Endothelial cell (in vitro differentiated cells): ENCODE measurements around the gene LRP2. TPM values are rescaled to one million over a fixed set of nuclear protein-coding genes. Genes with fewer than 3 reads are reported as not detected.

ENCODE experiments used
- DNase-seq: peaks from one replicate; pipeline ENCODE4 v3.0.0; 2021; ENCODE audit warnings: low spot score
- H3K27ac Mint-ChIP-seq: one replicate; pipeline ENCODE4 v1.8.0; 2021; ENCODE audit warnings: mixed read lengths, inconsistent platforms; ENCODE audit not compliant: unreplicated experiment
- H3K27me3 Mint-ChIP-seq: one replicate; pipeline ENCODE4 v1.8.0; 2021; ENCODE audit warnings: mild to moderate bottlenecking, moderate library complexity, mixed read lengths, inconsistent platforms; ENCODE audit not compliant: unreplicated experiment
- H3K36me3 Mint-ChIP-seq: one replicate; pipeline ENCODE4 v1.8.0; 2021; ENCODE audit warnings: mild to moderate bottlenecking, low read depth, mixed read lengths, inconsistent platforms; ENCODE audit not compliant: unreplicated experiment
- H3K4me1 Mint-ChIP-seq: one replicate; pipeline ENCODE4 v1.8.0; 2021; ENCODE audit warnings: mild to moderate bottlenecking, mixed read lengths, inconsistent platforms; ENCODE audit not compliant: unreplicated experiment
- H3K4me3 Mint-ChIP-seq: one replicate; pipeline ENCODE4 v1.8.0; 2021; ENCODE audit warnings: mild to moderate bottlenecking, mixed read lengths, inconsistent platforms; ENCODE audit not compliant: unreplicated experiment
- H3K9me3 Mint-ChIP-seq: one replicate; pipeline ENCODE4 v1.8.0; 2021; ENCODE audit warnings: mixed read lengths, inconsistent platforms; ENCODE audit not compliant: unreplicated experiment
- CTCF ChIP-seq: fragments of 200-600 bp; sonication (generic); IDR thresholded peaks from one replicate; pipeline ENCODE4 v1.5.0; 2021; ENCODE audit warnings: antibody characterized with exemption; ENCODE audit not compliant: unreplicated experiment
- total RNA-seq: library from RNA; stranded (reverse); fragmentation: NEBNext Ultra II Directional; extraction: Animal tissue kit (Norgen Biotek cat#: 25700); gene quantifications from one replicate; pipeline ENCODE4 v1.2.1, GENCODE V29; 2021; ENCODE audit not compliant: unreplicated experiment

The LRP2 gene
- total RNA-seq, 1 donor from 2014 or later = 0.23 TPM

GRCh38 chr2:169173876-169174275 lies 188.5 kb downstream of the LRP2 start:
- Mint-ChIP-seq H3K9me3 (no peaks in the 10 kb centered on the region), H3K27me3 (no peaks in the 10 kb centered on the region)
- TF ChIP-seq CTCF = no peak

GRCh38 chr2:169172914-169173313 lies 189.4 kb downstream of the LRP2 start:
- Mint-ChIP-seq H3K4me3 (no peak overlapping the region), H3K27me3 (no peaks in the 10 kb centered on the region), H3K4me1 (no peaks in the 10 kb centered on the region), H3K9me3 (no peaks in the 10 kb centered on the region), H3K27ac (no peak overlapping the region), H3K36me3 (no peaks in the 10 kb centered on the region)
- DNase-seq = no peak
- no peak for TF ChIP-seq CTCF

More at GRCh38 chr2:169173876-169174275, 188.5 kb downstream of the LRP2 start:
- Mint-ChIP-seq H3K4me3 (no peak overlapping the region), H3K4me1 (no peaks in the 10 kb centered on the region), H3K27ac (no peak overlapping the region), H3K36me3 (no peaks in the 10 kb centered on the region)
- no peak for DNase-seq

GRCh38 chr2:169172151-169172735 lies 190.1 kb downstream of the LRP2 start:
- H3K9me3 Mint-ChIP-seq = no peaks in the 10 kb centered on the region
- no peak overlapping the region for H3K27ac Mint-ChIP-seq
- no peaks in the 10 kb centered on the region for H3K36me3 Mint-ChIP-seq
- DNase-seq = no peak
- no peaks in the 10 kb centered on the region for H3K27me3 Mint-ChIP-seq
- no peak overlapping the region for H3K4me3 Mint-ChIP-seq
- no peaks in the 10 kb centered on the region for H3K4me1 Mint-ChIP-seq
- TF ChIP-seq CTCF = no peak

GRCh38 chr2:169165791-169166190 lies 196.5 kb downstream of the LRP2 start:
- no peaks in the 10 kb centered on the region for H3K27me3 Mint-ChIP-seq
- TF ChIP-seq CTCF = no peak

GRCh38 chr2:169164311-169164710 lies 198.0 kb downstream of the LRP2 start:
- no peaks in the 10 kb centered on the region for H3K4me1 Mint-ChIP-seq
- no peak for DNase-seq
- no peaks in the 10 kb centered on the region for H3K9me3 Mint-ChIP-seq
- no peak overlapping the region for H3K4me3 Mint-ChIP-seq
- H3K27me3 Mint-ChIP-seq = no peaks in the 10 kb centered on the region
- H3K27ac Mint-ChIP-seq = no peak overlapping the region
- TF ChIP-seq CTCF = no peak
- no peaks in the 10 kb centered on the region for H3K36me3 Mint-ChIP-seq

More at GRCh38 chr2:169165791-169166190, 196.5 kb downstream of the LRP2 start:
- no peak for DNase-seq
- no peaks in the 10 kb centered on the region for H3K36me3 Mint-ChIP-seq
- H3K9me3 Mint-ChIP-seq = no peaks in the 10 kb centered on the region
- no peak overlapping the region for H3K27ac Mint-ChIP-seq
- H3K4me3 Mint-ChIP-seq = no peak overlapping the region
- no peaks in the 10 kb centered on the region for H3K4me1 Mint-ChIP-seq
